DMS79 treated with DMSO at 0.1 percent for 48 hours (cell line): ENCODE data around the gene ELFN1.
"Not testable (repeated sequence)": the region's sequence is repeated elsewhere in the genome, so short reads cannot be mapped to it uniquely, and the experiment has no call there.

Source experiments
- DNase-seq: peaks from one replicate; lab custom pipeline; 2025; lab: John Stamatoyannopoulos, UW

ELFN1 gene

DNA sequence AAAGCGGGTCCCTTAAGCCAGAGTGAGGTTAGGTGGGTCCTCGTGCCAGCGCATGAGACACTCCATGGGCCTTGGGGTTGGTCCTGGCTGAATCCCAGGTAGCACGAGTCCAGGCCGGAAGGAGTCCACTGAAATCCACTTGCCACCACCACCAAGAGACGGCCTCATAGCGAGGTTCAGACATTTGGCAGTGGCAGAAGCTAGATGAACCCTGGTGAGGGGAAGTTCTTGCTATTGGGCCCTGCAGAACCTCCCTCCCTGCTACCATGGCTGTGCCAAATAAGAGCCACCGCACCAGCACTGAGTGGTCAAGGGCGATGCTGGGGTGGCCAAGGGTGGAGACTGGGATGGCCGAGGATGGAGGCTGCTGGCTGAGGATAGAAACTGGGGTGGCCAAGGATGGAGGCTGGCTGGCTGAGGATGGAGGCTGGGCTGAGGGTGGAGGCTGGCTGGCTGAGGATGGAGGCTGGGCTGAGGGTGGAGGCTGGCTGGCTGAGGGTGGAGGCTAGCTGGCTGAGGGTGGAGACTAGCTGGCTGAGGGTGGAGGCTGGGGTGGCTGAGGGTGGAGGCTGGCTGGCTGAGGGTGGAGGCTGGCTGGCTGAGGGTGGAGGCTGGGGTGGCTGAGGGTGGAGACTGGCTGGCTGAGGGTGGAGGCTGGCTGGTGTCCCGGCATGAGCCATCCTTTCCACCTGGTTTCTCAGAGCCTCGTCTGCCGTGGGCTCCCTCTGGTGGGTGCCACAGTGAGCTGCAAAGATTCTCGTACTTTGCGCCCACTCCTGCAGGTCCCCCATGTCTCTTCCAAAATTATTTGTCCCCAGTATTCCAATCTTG lies 88.2 kb downstream of the ELFN1 start:
- DNase-seq = no peak

DNA sequence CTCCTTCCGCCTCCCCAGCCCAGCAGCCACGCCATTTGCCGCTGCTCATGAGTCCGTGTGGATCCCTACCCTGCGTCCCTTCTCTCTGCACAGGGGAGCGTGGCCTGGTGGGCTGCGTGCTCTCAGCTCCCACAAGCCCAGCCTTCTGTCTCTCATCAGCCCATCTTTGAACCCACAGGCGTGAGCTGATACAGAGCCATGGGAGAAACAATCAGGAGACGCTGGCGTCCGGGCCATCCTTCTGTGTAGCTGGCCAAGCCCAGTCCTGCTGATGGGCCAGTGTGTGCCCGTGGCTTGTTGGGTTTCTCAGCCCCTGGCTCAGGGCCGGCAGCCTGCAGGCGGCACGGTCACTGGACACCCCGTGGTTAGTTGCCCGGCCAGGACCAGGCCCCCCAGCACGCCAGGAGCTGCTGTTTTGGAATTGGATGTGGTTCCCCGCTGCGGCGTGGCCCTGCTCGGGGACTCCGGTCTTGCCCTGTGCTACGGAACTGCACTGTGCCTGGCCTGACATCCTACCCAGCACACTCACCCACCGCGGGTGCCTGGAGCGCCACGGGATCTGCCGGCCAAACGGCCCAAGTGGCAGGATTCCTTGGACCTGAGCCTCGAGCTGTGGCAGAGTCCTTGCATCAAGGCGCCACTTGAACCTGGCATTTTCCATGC lies 88.9 kb downstream of the ELFN1 start:
- DNase-seq = no peak

DNA sequence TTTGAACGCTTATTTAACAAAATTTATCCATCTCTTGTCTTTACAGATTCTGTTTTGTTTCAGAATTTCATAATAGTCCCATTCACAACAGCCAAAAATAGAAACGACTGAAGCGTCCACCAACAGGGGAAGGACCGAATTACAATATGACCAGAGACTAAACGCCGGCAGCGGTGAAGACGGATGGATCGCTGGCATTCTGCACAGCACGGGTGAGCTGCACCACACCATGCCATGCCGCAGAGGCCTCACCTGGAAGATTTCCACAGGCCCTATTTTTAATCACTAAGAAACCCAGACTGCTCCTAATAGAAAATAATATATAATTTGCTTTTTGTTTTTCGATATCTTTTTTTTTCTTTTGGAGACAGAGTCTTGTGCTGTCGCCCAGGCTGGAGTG lies 91.0 kb downstream of the ELFN1 start:
- DNase-seq = no peak

DNA sequence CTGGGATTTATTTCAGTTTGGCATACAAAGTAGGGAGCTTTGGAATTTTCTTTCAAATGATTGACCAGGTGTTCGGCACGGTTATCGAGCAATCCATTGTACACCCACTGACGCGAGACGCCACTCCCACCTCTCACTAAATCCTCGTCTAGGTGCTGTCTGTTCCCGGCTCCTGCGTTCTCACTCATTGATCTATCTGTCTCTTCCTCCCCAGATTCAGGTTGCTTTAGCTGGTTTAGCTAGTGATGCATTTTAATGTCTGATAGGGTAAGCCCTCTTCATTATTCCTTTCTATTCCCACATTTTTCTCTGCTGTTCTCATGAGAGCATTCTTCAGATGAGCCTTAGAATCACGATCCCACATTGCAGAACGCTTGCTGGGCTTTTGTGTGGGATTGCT lies 91.7 kb downstream of the ELFN1 start:
- no peak for DNase-seq

DNA sequence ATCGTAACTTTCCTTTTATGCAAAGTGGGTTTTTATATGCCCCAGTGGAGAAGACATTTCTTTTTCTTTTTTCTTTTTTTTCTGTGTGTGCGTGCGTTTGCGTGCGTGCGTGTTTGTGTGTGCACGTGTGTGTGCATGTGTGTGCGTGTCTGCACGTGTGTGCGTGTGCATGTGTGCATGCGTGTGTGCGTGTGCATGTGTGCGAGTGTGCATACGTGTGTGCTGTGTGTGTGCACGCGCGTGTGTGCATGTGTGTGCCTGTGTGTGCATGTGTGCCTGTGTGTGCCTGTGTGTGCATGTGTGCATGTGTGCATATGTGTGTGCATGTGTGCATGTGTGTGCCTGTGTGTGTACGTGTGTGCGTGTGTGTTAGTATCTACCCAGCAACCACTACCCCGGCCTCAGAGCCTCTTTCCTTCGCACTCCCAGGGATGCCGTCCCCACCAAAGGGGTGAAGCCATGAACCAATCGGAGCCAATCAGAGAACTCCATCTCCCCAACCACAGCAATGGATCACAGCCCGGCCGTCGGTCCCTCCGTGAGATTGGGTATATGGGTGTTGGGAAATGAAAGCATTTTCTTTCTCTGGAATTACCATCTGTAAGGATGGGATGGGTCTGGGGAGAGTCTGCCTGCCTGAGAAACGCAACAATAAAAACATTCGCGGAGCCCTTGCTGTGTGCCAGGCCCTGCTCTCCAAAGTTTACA lies 92.3 kb downstream of the ELFN1 start:
- DNase-seq = no peak

DNA sequence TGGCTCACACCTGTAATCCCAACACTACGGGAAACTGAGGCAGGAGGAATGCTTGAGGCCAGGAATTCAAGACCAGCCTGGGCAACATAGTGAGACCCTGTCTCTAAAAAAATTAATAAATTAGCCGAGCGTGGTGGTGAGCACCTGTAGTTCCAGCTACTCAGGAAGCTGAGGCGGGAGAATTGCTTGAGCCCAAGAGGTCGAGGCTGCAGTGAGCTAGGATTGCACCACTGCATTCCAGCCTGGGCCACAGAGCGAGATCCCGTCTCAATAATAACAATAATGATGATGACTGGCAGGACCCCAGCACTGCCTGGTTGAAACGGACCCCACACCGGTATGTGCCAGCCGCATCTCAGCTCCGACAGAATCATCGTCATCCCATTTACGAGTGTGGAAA lies 93.0 kb downstream of the ELFN1 start:
- no peak for DNase-seq

DNA sequence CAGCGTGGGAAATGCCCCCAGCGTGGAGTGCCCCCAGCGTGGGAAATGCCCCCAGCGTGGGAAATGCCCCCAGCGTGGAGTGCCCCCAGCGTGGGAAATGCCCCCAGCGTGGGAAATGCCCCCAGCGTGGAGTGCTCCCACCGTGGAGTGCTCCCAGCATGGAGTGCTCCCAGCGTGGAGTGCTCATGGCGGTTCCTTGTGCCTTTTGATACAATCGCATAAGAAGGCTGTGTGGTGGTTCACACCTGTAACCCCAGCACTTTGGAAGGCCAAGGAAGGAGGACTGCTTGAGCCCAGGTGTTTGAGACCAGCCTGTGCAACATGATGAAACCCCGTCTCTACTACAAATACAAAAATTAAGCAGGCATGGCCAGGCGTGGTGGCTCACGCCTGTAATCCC lies 93.8 kb downstream of the ELFN1 start:
- not testable (repeated sequence) for DNase-seq

DNA sequence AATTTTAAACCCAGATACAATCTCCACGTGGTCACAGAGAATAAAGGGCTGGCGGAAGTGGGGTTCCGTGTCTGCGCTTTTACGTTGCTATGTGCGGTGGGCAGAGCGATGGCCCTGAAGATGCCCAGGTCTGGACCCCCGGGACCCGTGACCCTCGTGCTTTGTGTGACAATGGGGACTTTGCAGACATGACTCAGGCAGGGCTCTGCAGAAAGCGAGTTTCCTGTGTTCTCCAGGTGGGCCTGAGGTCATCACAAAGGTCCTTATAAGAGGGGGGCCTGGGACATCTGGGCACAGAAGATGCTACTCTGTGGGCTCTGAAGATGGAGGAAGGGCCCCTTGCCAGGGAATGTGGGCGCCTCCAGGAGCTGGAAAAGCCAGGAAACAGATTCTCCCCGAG lies 95.3 kb downstream of the ELFN1 start:
- no peak for DNase-seq

DNA sequence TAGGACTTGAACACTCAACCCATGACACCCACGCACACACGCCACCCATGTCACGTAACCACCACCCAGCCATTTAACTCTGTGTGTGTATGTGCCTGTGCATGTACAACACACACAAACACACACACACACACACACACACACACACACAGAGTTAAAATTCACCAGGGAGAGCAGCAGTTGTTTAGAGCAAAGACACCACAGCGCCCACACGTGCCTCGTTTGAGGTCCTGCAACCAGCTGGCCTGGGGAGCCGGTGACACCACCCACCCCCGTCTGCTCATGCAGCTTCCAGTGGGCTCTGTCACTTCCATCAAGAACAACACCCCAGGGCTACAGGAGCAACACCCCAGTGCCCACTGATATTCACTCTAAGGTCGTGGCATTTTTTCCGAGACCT lies 97.4 kb downstream of the ELFN1 start:
- no peak for DNase-seq

DNA sequence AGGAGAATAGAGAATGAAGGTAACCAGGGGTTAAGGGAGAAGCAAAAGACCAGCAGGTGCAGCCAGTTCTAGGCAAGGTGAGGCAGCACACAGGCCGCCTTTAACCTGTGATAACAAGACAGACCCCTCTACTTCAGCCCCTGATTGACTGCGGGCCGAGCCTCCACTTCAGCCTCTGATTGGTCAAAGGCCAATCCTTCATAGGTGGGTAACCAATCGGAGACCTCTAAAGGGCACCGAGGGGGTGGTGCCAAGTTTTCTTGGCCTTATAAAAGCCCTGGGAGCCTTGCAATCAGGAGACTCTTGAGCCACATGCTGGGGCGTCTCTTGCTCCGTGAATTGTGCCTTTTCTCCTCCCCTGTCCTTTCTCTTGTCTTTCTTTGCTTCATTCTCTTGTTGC lies 98.8 kb downstream of the ELFN1 start:
- DNase-seq = no peak

DNA sequence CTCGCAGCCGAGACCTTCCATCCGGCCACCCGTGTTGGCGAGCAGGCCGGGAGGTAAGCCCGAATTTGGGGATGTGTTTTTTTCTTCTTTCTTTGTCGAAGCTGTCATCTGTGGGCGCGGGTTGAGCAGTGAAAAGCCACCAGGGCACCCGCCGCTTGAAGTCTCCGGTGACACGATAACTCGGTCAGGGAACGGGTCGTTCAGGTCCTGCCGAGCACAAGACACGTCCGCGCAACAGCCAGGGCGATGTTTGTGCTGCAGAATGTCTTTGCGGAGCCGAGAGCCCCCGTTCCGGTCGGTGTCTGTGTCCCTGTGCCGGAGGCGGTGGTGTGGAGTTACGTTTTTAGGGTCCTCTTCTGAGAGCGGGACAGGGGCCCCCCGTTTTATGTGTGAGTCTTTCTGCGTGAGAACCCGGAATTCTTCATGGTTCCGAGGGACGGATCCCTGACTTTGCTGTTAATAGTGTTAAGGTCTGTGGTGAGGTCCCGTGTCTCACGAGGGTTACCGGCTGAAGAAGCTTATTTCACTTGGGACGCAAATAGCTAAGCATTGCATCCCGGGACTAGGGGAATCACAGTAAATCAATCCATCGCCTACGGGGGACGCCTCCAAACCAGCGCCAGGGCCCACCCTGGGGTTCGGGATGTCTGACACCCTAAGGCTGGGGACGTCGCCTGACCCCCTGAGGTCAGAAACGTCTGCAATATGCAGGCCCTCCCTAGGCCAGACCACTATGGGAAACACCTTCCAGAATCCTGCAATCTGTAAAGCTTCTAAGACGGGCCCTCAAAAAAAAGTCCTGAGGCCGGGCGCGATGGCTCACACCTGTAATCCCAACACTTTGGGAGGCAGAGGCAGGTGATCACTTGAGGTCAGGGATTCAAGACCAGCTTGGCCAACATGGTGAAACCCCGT lies 99.5 kb downstream of the ELFN1 start:
- DNase-seq = no peak

DNA sequence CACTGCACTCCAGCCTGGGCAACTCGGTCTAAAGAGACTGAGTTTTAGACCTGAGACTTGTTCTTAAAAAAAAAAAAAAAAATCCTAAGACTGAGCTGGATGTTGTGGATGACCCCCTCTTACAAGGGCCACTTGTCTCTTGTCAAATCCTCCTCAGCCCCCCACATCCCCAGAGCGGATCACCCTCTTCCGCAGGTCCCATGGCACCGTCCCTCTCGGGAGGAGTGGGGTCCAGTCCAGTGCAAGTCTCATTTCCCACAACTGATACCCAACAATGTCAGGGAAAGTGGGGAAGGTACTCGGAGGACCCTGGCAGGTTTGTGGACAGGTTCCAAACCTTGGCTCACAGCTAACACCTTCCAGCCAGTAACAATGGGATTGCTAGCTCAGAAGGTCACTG lies 100.3 kb downstream of the ELFN1 start:
- no peak for DNase-seq

DNA sequence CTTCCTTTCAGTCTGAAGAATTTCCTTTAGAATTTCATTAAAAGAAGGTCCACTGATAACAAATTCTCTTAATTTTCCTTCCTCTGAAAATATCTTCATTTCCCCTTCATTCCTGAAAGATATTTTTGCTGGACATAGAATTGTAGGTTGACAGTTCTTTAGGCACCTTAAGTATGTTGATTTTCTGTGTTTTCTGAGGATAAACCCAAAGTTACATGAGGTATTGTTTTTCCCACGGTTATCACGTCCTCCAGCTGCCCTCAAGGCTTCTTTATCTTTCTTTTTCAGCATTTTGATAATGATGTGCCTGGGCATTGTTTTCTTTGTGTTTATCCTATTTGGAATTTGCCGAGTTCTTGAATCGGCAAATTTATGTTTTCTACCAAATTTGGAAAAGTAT lies 105.3 kb downstream of the ELFN1 start:
- DNase-seq = no peak

DNA sequence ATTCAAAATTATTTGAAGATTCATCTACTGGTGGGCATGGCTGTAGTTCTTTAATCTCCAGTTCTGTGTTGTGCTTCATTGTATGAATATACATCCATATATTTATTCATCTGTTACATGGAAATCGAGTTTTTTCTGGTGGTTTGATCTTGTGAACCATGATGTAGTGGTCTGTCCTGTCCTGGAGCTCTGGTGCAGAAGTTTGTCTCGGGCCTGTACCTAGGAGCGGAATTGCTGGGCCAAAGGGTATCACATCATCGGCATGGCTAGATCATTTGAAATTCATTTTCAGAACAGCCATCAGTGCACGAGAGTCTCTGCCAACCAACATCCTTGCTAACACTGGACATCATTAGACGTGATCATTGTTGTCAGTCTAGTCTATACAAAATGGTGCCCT lies 107.0 kb downstream of the ELFN1 start:
- no peak for DNase-seq

DNA sequence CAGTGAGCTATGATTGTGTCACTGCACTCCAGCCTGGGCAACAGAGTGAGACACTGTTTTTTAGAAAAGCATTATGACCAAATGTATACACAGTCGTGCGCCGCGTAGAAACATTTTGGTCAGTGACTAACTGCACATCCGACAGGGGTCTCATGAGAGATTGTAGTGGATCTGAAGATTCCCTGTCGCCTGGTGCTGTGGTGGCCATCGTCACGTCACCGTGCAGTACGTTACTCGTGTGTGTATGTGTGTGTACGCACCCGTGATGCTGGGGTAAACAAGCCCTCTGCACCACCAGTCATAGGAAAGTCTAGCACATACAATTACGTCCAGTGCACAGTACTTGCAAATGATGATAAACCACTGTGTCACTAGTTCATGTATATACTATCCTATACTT lies 109.4 kb downstream of the ELFN1 start:
- DNase-seq = no peak

DNA sequence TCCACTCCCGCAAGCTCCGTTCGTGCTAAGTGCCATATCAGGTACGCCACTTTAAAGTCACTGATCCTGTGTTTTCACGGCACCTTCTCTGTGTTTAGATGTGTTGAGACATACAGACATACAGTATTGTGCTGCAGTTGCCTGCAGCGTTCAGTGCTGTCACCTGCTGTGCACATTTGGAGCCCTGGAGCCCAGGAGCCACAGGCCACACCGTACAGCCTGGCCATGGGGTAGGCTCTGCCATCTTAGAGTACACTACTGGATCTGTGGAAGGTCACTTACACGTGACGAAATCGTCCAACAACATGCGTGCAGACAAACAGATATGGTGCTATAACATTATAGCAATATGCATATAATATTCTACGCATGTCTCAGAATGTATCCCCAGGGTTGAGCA lies 111.3 kb downstream of the ELFN1 start:
- no peak for DNase-seq

DNA sequence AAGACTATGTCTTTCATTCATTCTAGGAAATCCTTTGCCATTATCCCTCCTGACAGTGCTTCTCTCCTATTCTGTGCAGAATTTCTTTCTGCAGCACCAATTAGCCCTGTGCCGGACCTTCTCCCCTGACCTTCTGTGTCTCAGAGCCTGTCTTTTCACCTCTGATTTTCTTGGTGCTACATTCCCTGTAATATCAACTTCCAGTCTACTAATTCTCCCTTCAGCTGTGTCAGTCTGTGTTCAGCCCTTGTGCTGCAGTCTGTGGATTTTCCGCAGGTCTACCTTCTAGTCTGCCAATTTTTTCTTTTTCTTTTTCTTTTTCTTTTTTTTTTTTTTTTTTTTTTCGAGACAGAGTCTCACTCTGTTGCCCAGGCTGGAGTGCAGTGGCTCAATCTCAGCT lies 115.8 kb downstream of the ELFN1 start:
- no peak for DNase-seq

DNA sequence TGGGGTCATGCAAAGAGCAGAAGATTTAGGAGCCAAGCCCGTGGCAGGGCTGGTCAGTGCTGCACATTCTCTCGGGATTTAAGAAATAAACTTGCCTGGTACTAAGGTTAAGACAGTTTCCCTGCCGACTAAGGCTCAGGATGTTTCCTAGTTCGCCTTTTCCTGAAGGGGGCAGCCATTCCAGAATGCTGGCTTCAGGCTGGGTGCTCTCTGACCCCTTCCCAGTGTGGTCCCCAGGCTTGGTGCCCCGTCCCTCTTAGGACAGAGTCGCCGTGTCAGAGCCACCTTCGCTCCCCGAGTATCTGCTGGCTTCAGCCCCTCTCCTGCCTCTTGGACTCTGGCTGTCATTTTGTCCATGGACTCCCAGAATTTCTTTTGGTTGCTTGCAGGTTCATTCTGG lies 117.2 kb downstream of the ELFN1 start:
- DNase-seq = no peak

DNA sequence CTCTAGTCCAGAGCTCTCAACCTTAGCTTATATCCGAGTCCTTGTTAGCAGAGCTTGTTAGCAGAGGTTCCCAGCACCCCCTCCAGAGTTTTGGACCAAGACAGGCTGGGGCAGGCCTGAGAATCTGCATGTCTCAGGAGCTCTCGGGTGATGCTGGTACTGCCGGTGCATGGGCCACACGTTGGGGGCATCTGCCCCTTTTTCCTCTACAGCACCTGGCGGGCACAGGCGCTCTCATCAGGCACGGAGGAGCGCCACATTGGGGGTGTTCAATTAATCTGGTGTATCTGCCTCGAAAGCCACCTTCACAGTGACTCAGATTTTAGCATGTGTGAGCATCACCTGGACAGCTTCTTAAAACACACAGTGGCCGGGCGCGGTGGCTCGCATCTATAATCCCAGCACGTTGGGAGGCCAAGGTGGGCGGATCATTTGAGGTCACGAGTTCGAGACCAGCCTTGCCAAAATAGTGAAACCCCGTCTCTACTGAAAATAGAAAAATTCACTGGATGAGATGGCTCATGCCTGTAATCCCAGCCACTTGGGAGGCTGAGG lies 117.7 kb downstream of the ELFN1 start:
- DNase-seq = no peak

DNA sequence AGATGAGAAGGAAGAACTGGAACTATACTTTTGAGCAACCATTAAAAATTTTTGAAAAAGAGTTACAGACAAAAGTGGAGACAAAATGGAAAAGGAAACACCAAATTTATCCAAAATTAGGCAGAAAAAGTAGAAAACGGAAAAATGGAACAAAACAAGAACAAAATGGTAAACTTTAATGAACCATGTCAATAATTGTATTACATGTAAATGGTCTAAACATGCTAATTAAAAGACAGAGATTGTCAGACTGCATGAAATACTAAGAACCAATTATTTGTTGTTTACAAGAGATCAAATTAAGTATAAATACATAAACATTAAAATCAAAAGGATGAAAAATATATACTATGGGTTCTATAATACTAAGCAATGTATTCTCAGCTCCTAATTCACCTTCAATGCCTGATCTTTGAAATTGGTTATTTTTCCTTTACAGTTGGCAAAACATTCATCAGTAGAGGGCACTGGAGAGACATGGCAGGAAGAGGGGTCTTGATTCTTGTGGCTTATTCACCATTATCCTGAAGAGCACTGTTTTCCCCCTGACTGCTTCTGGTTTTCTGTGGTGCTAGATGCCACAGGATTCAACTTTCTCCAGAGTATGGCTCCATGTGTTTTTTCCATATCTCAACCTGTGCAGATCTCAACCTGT lies 124.9 kb downstream of the ELFN1 start:
- no peak for DNase-seq
